H9 (cell line): Measurements from ENCODE around the gene SLC7A5. TPM values are rescaled to one million over a fixed set of nuclear protein-coding genes. Genes with fewer than 3 reads are reported as not detected.

Source experiments
- DNase-seq: peaks from one replicate; pipeline ENCODE4 v3.0.0-alpha.2; 2017
- H2AFZ ChIP-seq: one replicate; pipeline ENCODE4 v1.6.1; 2013; ENCODE audit warnings: mild to moderate bottlenecking, low read length, control low read depth, moderate library complexity
- H2AK5ac ChIP-seq: 2 replicates; pipeline ENCODE4 v1.6.1; 2013; ENCODE audit warnings: low read length, control low read depth, mixed read lengths; ENCODE audit not compliant: insufficient read length
- H2BK120ac ChIP-seq: one replicate; pipeline ENCODE4 v1.6.1; 2013; ENCODE audit warnings: low read depth, mild to moderate bottlenecking, low read length, control low read depth, inconsistent platforms; ENCODE audit not compliant: poor library complexity, severe bottlenecking
- H2BK12ac ChIP-seq: 2 replicates; pipeline ENCODE4 v1.6.1; 2013; ENCODE audit warnings: low read length, control low read depth, mixed read lengths, low read depth; ENCODE audit not compliant: insufficient read length
- H2BK15ac ChIP-seq: 2 replicates; pipeline ENCODE4 v1.6.1; 2013; ENCODE audit warnings: low read depth, low read length, control low read depth
- H2BK20ac ChIP-seq: one replicate; pipeline ENCODE4 v1.6.1; 2013; ENCODE audit warnings: low read depth, mild to moderate bottlenecking, low read length, control low read depth, inconsistent platforms; ENCODE audit not compliant: poor library complexity, severe bottlenecking
- H2BK5ac ChIP-seq: 2 replicates; pipeline ENCODE4 v1.6.1; 2013; ENCODE audit warnings: low read length, control low read depth, mixed read lengths; ENCODE audit not compliant: insufficient read length
- H3K14ac ChIP-seq: 2 replicates; pipeline ENCODE4 v1.6.1; 2013; ENCODE audit warnings: low read length, control low read depth; ENCODE audit not compliant: insufficient read depth
- H3K18ac ChIP-seq: 2 replicates; pipeline ENCODE4 v1.6.1; 2013; ENCODE audit warnings: low read depth, mild to moderate bottlenecking, mixed read lengths, low read length, control low read depth; ENCODE audit not compliant: insufficient read length
- H3K23ac ChIP-seq: 2 replicates; pipeline ENCODE4 v1.6.1; 2013; ENCODE audit warnings: low read length, control low read depth, mixed read lengths, low read depth; ENCODE audit not compliant: insufficient read length
- H3K23me2 ChIP-seq: 2 replicates; pipeline ENCODE4 v1.6.1; 2013; ENCODE audit warnings: low read depth, mild to moderate bottlenecking, mixed read lengths, low read length, control low read depth; ENCODE audit not compliant: insufficient read length, poor library complexity, severe bottlenecking
- H3K27ac ChIP-seq: 2 replicates; pipeline ENCODE4 v1.5.1; 2013; ENCODE audit warnings: low read length, control low read depth, mixed read lengths, low read depth; ENCODE audit not compliant: insufficient read length
- H3K27me3 ChIP-seq: 2 replicates; pipeline ENCODE4 v1.6.1; 2013; ENCODE audit warnings: low read length, control low read depth, inconsistent platforms; ENCODE audit not compliant: insufficient read depth
- H3K4ac ChIP-seq: 2 replicates; pipeline ENCODE4 v1.6.1; 2013; ENCODE audit warnings: low read depth, mild to moderate bottlenecking, control low read depth, inconsistent platforms, low read length, moderate library complexity
- H3K4me1 ChIP-seq: 2 replicates; pipeline ENCODE4 v1.6.1; 2013; ENCODE audit warnings: low read length, control low read depth, inconsistent platforms; ENCODE audit not compliant: insufficient read depth
- H3K4me2 ChIP-seq: 2 replicates; pipeline ENCODE4 v1.6.1; 2013; ENCODE audit warnings: low read length, control low read depth, mixed read lengths; ENCODE audit not compliant: insufficient read length, insufficient read depth
- H3K56ac ChIP-seq: 2 replicates; pipeline ENCODE4 v1.6.1; 2013; ENCODE audit warnings: low read depth, mild to moderate bottlenecking, mixed read lengths, low read length, control low read depth; ENCODE audit not compliant: insufficient read length
- H3K79me1 ChIP-seq: 2 replicates; pipeline ENCODE4 v1.6.1; 2013; ENCODE audit warnings: low read depth, mild to moderate bottlenecking, moderate library complexity, low read length, control low read depth, inconsistent platforms; ENCODE audit not compliant: insufficient read depth, poor library complexity, severe bottlenecking
- H3K79me2 ChIP-seq: 2 replicates; pipeline ENCODE4 v1.6.1; 2013; ENCODE audit warnings: low read length, control low read depth, inconsistent platforms; ENCODE audit not compliant: insufficient read depth
- H3K9ac ChIP-seq: 2 replicates; pipeline ENCODE4 v1.6.1; 2013; ENCODE audit warnings: low read length, control low read depth, mixed read lengths; ENCODE audit not compliant: insufficient read length; ENCODE audit errors: extremely low read depth
- H3K9me3 ChIP-seq: one replicate; pipeline ENCODE4 v1.6.1; 2013; ENCODE audit warnings: low read depth, low read length, inconsistent platforms; ENCODE audit not compliant: control insufficient read depth
- H3T11ph ChIP-seq: one replicate; pipeline ENCODE4 v1.6.1; 2013; ENCODE audit warnings: mild to moderate bottlenecking, low read length, control low read depth, inconsistent platforms
- H4K20me1 ChIP-seq: one replicate; pipeline ENCODE4 v1.6.1; 2013; ENCODE audit not compliant: control insufficient read depth, insufficient read length, insufficient read depth
- H4K5ac ChIP-seq: 2 replicates; pipeline ENCODE4 v1.6.1; 2013; ENCODE audit warnings: low read depth, mild to moderate bottlenecking, mixed read lengths, low read length, control low read depth; ENCODE audit not compliant: insufficient read length
- H4K8ac ChIP-seq: replicated peaks from 2 replicates; pipeline ENCODE4 v1.6.1; 2013; ENCODE audit warnings: low read length, control low read depth, mixed read lengths, low read depth; ENCODE audit not compliant: insufficient read length
- H4K91ac ChIP-seq: 2 replicates; pipeline ENCODE4 v1.6.1; 2013; ENCODE audit warnings: low read depth, mild to moderate bottlenecking, moderate library complexity, mixed read lengths, low read length, control low read depth; ENCODE audit not compliant: insufficient read length
- H3K27ac Mint-ChIP-seq, 3 experiments: 2 replicates in 2 of 3; 3 replicates in 1 of 3; pipeline ENCODE4 v1.8.0; 2020 to 2021; ENCODE audit warnings: mixed read lengths in 3 of 3, mild to moderate bottlenecking in 1 of 3, moderate library complexity in 1 of 3
- H3K27me3 Mint-ChIP-seq: 2 replicates; pipeline ENCODE4 v1.8.0; 2021; ENCODE audit warnings: low read depth, mild to moderate bottlenecking, moderate library complexity, mixed read lengths
- H3K36me3 Mint-ChIP-seq, 3 experiments: 2 replicates in 2 of 3; 3 replicates in 1 of 3; pipeline ENCODE4 v1.8.0; 2020 to 2021; ENCODE audit warnings: low read depth in 3 of 3, mixed read lengths in 3 of 3; ENCODE audit not compliant: insufficient read depth in 1 of 3
- H3K4me1 Mint-ChIP-seq, 2 experiments: 2 replicates each; pipeline ENCODE4 v1.8.0; 2020; ENCODE audit warnings: mixed read lengths in 2 of 2
- H3K4me3 Mint-ChIP-seq, 2 experiments: 2 replicates in 1 of 2; 3 replicates in 1 of 2; pipeline ENCODE4 v1.8.0; 2020 to 2021; ENCODE audit warnings: mild to moderate bottlenecking in 2 of 2, mixed read lengths in 2 of 2, moderate library complexity in 1 of 2
- H3K9me3 Mint-ChIP-seq, 2 experiments: 2 replicates in 1 of 2; 3 replicates in 1 of 2; pipeline ENCODE4 v1.8.0; 2020; ENCODE audit warnings: mild to moderate bottlenecking in 2 of 2, mixed read lengths in 2 of 2, moderate library complexity in 1 of 2
- WGBS: extraction: QIAGEN DNeasy Blood & Tissue Kit; methylation state at CpG from one replicate; pipeline ENCODE4 v1.1.7; 2013; ENCODE audit warnings: missing lambda C conversion rate, low lambda C conversion rate, mixed read lengths; ENCODE audit not compliant: insufficient read length; ENCODE audit errors: extremely low coverage; 5-methylcytosine and 5-hydroxymethylcytosine counted together
- total RNA-seq: library from RNA; stranded (reverse); gene quantifications from 2 replicates; pipeline ENCODE4 v1.2.1, GENCODE V29; 2021
- TF ChIP-seq, protein P1 (sequence below): fragments of 200-600 bp; sonication (generic); conservative IDR thresholded peaks from 3 replicates; pipeline ENCODE4 v1.8.0; 2021; ENCODE audit warnings: antibody characterized with exemption, mild to moderate bottlenecking

The SLC7A5 gene
- total RNA-seq, 1 experiment from 2014 or later: 217 TPM

DNA sequence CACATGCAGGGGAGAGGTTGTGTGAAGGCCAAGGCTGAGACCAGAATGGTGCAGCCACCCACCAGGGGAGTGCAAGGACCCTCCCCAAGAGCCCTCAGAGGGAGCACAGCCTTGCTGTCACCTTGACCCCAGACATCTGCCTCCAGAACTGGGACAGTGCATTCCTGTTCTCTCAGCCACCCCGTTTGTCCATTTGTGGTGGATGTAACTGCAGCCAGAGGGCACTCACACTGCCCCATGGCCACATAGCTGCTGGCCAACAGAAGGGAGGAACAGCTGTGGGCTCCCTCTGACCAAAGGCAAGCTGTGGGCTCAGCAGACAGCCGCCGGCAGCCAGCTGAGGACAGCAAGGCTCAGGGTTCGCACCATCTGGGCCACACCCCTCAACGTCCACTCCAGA, 53.7 kb downstream of the SLC7A5 start:
- H3K27ac ChIP-seq: no peak overlapping the region
- H3K23me2 ChIP-seq: no peaks in the 10 kb centered on the region
- no peak overlapping the region for H3K4ac ChIP-seq
- peaks cover 17 to 23% of the 10 kb centered on the region in 2 experiments for H3K9me3 Mint-ChIP-seq
- no peak overlapping the region for H2BK120ac ChIP-seq
- H4K5ac ChIP-seq: no peak overlapping the region
- no peaks in the 10 kb centered on the region for H3K79me1 ChIP-seq
- no peak overlapping the region for H2BK15ac ChIP-seq
- H2AFZ ChIP-seq: no peak overlapping the region
- no peak for DNase-seq
- no peaks in the 10 kb centered on the region for H3K79me2 ChIP-seq
- peaks cover 2 to 17% (median 14%) of the 10 kb centered on the region in 3 experiments; a peak in 6 of 7 replicates for H3K36me3 Mint-ChIP-seq
- H2BK12ac ChIP-seq: no peak overlapping the region
- H3K23ac ChIP-seq: no peak overlapping the region
- no peak overlapping the region for H3K9ac ChIP-seq
- H3K56ac ChIP-seq: no peak overlapping the region
- H3K4me1 ChIP-seq: peaks cover 4% of the 10 kb centered on the region
- H3K4me1 Mint-ChIP-seq: peaks cover 25 to 40% of the 10 kb centered on the region in 2 experiments
- no peak overlapping the region for H3K4me3 Mint-ChIP-seq
- no peaks in the 10 kb centered on the region for H3K9me3 ChIP-seq
- H4K91ac ChIP-seq: no peak overlapping the region
- no peak overlapping the region for H3K18ac ChIP-seq
- no peak overlapping the region for H3K4me2 ChIP-seq
- H2AK5ac ChIP-seq: no peak overlapping the region
- H3K27ac Mint-ChIP-seq: 0 out of 7 replicates have a peak overlapping the region, but pooled peaks of 1 of the 3 experiments have one; percentile 49
- H2BK5ac ChIP-seq: no peak overlapping the region
- WGBS: no CpG with 5 or more reads among the region's 5 CpGs
- no peaks in the 10 kb centered on the region for H4K20me1 ChIP-seq
- TF ChIP-seq, protein P1, sequence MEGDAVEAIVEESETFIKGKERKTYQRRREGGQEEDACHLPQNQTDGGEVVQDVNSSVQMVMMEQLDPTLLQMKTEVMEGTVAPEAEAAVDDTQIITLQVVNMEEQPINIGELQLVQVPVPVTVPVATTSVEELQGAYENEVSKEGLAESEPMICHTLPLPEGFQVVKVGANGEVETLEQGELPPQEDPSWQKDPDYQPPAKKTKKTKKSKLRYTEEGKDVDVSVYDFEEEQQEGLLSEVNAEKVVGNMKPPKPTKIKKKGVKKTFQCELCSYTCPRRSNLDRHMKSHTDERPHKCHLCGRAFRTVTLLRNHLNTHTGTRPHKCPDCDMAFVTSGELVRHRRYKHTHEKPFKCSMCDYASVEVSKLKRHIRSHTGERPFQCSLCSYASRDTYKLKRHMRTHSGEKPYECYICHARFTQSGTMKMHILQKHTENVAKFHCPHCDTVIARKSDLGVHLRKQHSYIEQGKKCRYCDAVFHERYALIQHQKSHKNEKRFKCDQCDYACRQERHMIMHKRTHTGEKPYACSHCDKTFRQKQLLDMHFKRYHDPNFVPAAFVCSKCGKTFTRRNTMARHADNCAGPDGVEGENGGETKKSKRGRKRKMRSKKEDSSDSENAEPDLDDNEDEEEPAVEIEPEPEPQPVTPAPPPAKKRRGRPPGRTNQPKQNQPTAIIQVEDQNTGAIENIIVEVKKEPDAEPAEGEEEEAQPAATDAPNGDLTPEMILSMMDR: no peak
- no peak overlapping the region for H3T11ph ChIP-seq
- H3K27me3 Mint-ChIP-seq: peaks cover 12% of the 10 kb centered on the region
- no peak overlapping the region for H3K14ac ChIP-seq
- H3K27me3 ChIP-seq: no peaks in the 10 kb centered on the region
- H2BK20ac ChIP-seq: no peak overlapping the region
- no peak overlapping the region for H4K8ac ChIP-seq
